GM21528 (cell line): ENCODE measurements around the gene KLHL14.
"Not testable (repeated sequence)": the region's sequence is repeated elsewhere in the genome, so short reads cannot be mapped to it uniquely, and the experiment has no call there.

ENCODE experiments used
- ATAC-seq: cut with Tn5 transposase; IDR thresholded peaks from one replicate; pipeline ENCODE4 v1.9.1; 2021; ENCODE audit warnings: mild to moderate bottlenecking, moderate library complexity; ENCODE audit not compliant: unreplicated experiment, low FRiP score

The KLHL14 gene

GRCh38 chr18:32668956-32669355 lies 103.9 kb downstream of the KLHL14 start:
- no peak for ATAC-seq

GRCh38 chr18:32661486-32662299 lies 111.1 kb downstream of the KLHL14 start:
- ATAC-seq: no peak

- not testable (repeated sequence) for ATAC-seq
Measured at GRCh38 chr18:32654507-32654906, 118.3 kb downstream of the KLHL14 start.

GRCh38 chr18:32637659-32638058 lies 135.2 kb downstream of the KLHL14 start:
- not testable (repeated sequence) for ATAC-seq

- ATAC-seq: no peak
Measured at GRCh38 chr18:32637226-32637625, 135.6 kb downstream of the KLHL14 start.

- ATAC-seq: no peak
Measured at GRCh38 chr18:32634876-32635431, 137.9 kb downstream of the KLHL14 start.

GRCh38 chr18:32629981-32630700 lies 142.7 kb downstream of the KLHL14 start:
- no peak for ATAC-seq

GRCh38 chr18:32629292-32629691 lies 143.5 kb downstream of the KLHL14 start:
- ATAC-seq: no peak

- ATAC-seq: no peak
Measured at GRCh38 chr18:32624182-32624723, 148.6 kb downstream of the KLHL14 start.

GRCh38 chr18:32623563-32623962 lies 149.3 kb downstream of the KLHL14 start:
- no peak for ATAC-seq
